ENCODE results near the gene HVCN1.
"Not testable (repeated sequence)": the region's sequence is repeated elsewhere in the genome, so short reads cannot be mapped to it uniquely, and the experiment has no call there.

HVCN1 gene

GRCh38 chr12:110658878-110659277 is 30.0 kb downstream of the HVCN1 start:
- Histone ChIP-seq H3K9ac (ENCODE audit: low read length) (no peak overlapping the region), H3K9me3 (ENCODE audit: control insufficient read depth, low read depth, low read length) (no peaks in the 10 kb centered on the region), H3K36me3 (ENCODE audit: control insufficient read depth, low read depth, low read length) (no peaks in the 10 kb centered on the region), H3K4me1 (ENCODE audit: control insufficient read depth, low read depth, low read length) (peaks cover 3% of the 10 kb centered on the region), H3K27ac (ENCODE audit: low read length) (no peak overlapping the region), H3K4me3 (ENCODE audit: low read length) (no peak overlapping the region), H3K27me3 (ENCODE audit: control insufficient read depth, insufficient read depth, low read length) (no peaks in the 10 kb centered on the region)

- peaks cover 5% of the 10 kb centered on the region for H3K4me1 ChIP-seq (ENCODE audit: control insufficient read depth, low read depth, low read length)
- H3K27ac ChIP-seq (ENCODE audit: low read length) = no peak overlapping the region
- H3K4me3 ChIP-seq (ENCODE audit: low read length) = no peak overlapping the region
- H3K36me3 ChIP-seq (ENCODE audit: control insufficient read depth, low read depth, low read length) = no peaks in the 10 kb centered on the region
- H3K27me3 ChIP-seq (ENCODE audit: control insufficient read depth, insufficient read depth, low read length) = no peaks in the 10 kb centered on the region
- no peak overlapping the region for H3K9ac ChIP-seq (ENCODE audit: low read length)
- H3K9me3 ChIP-seq (ENCODE audit: control insufficient read depth, low read depth, low read length) = no peaks in the 10 kb centered on the region
These were observed 30.7 kb downstream of the HVCN1 start for GRCh38 chr12:110658242-110658641.

GRCh38 chr12:110657747-110658146 is 31.2 kb downstream of the HVCN1 start:
- Histone ChIP-seq H3K36me3 (ENCODE audit: control insufficient read depth, low read depth, low read length) (no peaks in the 10 kb centered on the region), H3K27me3 (ENCODE audit: control insufficient read depth, insufficient read depth, low read length) (no peaks in the 10 kb centered on the region), H3K4me3 (ENCODE audit: low read length) (no peak overlapping the region), H3K9ac (ENCODE audit: low read length) (no peak overlapping the region), H3K27ac (ENCODE audit: low read length) (no peak overlapping the region), H3K4me1 (ENCODE audit: control insufficient read depth, low read depth, low read length) (peaks cover 5% of the 10 kb centered on the region), H3K9me3 (ENCODE audit: control insufficient read depth, low read depth, low read length) (no peaks in the 10 kb centered on the region)

- Histone ChIP-seq H3K9me3 (ENCODE audit: control insufficient read depth, low read depth, low read length) (no peaks in the 10 kb centered on the region), H3K36me3 (ENCODE audit: control insufficient read depth, low read depth, low read length) (no peaks in the 10 kb centered on the region), H3K27me3 (ENCODE audit: control insufficient read depth, insufficient read depth, low read length) (no peaks in the 10 kb centered on the region), H3K4me3 (ENCODE audit: low read length) (no peak overlapping the region), H3K27ac (ENCODE audit: low read length) (no peak overlapping the region), H3K4me1 (ENCODE audit: control insufficient read depth, low read depth, low read length) (peaks cover 5% of the 10 kb centered on the region), H3K9ac (ENCODE audit: low read length) (no peak overlapping the region)
These were observed 32.8 kb downstream of the HVCN1 start for GRCh38 chr12:110656071-110656655.

- not testable (repeated sequence) for H3K4me1 ChIP-seq (ENCODE audit: control insufficient read depth, low read depth, low read length); H3K9ac ChIP-seq (ENCODE audit: low read length); H3K4me3 ChIP-seq (ENCODE audit: low read length)
These were observed 34.7 kb downstream of the HVCN1 start for GRCh38 chr12:110654238-110654637.

GRCh38 chr12:110649341-110649847 is 39.5 kb downstream of the HVCN1 start:
- no peaks in the 10 kb centered on the region for H3K9me3 ChIP-seq (ENCODE audit: control insufficient read depth, low read depth, low read length)
- H3K4me3 ChIP-seq (ENCODE audit: low read length) = no peak overlapping the region
- no peaks in the 10 kb centered on the region for H3K36me3 ChIP-seq (ENCODE audit: control insufficient read depth, low read depth, low read length)
- no peak overlapping the region for H3K9ac ChIP-seq (ENCODE audit: low read length)
- H3K4me1 ChIP-seq (ENCODE audit: control insufficient read depth, low read depth, low read length) = peaks cover 5% of the 10 kb centered on the region
- H3K27me3 ChIP-seq (ENCODE audit: control insufficient read depth, insufficient read depth, low read length) = no peaks in the 10 kb centered on the region
- no peak overlapping the region for H3K27ac ChIP-seq (ENCODE audit: low read length)

More at GRCh38 chr12:110654238-110654637, 34.7 kb downstream of the HVCN1 start:
- H3K27me3 ChIP-seq (ENCODE audit: control insufficient read depth, insufficient read depth, low read length); H3K36me3 ChIP-seq (ENCODE audit: control insufficient read depth, low read depth, low read length); H3K9me3 ChIP-seq (ENCODE audit: control insufficient read depth, low read depth, low read length); H3K27ac ChIP-seq (ENCODE audit: low read length): not testable (repeated sequence)

- Histone ChIP-seq H3K27ac (ENCODE audit: low read length) (no peak overlapping the region), H3K27me3 (ENCODE audit: control insufficient read depth, insufficient read depth, low read length) (no peaks in the 10 kb centered on the region), H3K4me3 (ENCODE audit: low read length) (no peak overlapping the region), H3K4me1 (ENCODE audit: control insufficient read depth, low read depth, low read length) (no peaks in the 10 kb centered on the region), H3K9me3 (ENCODE audit: control insufficient read depth, low read depth, low read length) (no peaks in the 10 kb centered on the region), H3K9ac (ENCODE audit: low read length) (no peak overlapping the region), H3K36me3 (ENCODE audit: control insufficient read depth, low read depth, low read length) (no peaks in the 10 kb centered on the region)
These were observed 41.3 kb downstream of the HVCN1 start for GRCh38 chr12:110647631-110648040.

GRCh38 chr12:110641521-110641920 is 47.4 kb downstream of the HVCN1 start:
- no peak overlapping the region for H3K27ac ChIP-seq (ENCODE audit: low read length)
- peaks cover 4% of the 10 kb centered on the region for H3K4me1 ChIP-seq (ENCODE audit: control insufficient read depth, low read depth, low read length)
- no peaks in the 10 kb centered on the region for H3K36me3 ChIP-seq (ENCODE audit: control insufficient read depth, low read depth, low read length)
- H3K9ac ChIP-seq (ENCODE audit: low read length) = no peak overlapping the region
- no peaks in the 10 kb centered on the region for H3K9me3 ChIP-seq (ENCODE audit: control insufficient read depth, low read depth, low read length)
- no peak overlapping the region for H3K4me3 ChIP-seq (ENCODE audit: low read length)
- no peaks in the 10 kb centered on the region for H3K27me3 ChIP-seq (ENCODE audit: control insufficient read depth, insufficient read depth, low read length)

- Histone ChIP-seq H3K4me3 (ENCODE audit: low read length) (no peak overlapping the region), H3K4me1 (ENCODE audit: control insufficient read depth, low read depth, low read length) (peaks cover 4% of the 10 kb centered on the region), H3K27ac (ENCODE audit: low read length) (no peak overlapping the region), H3K9me3 (ENCODE audit: control insufficient read depth, low read depth, low read length) (no peaks in the 10 kb centered on the region), H3K36me3 (ENCODE audit: control insufficient read depth, low read depth, low read length) (no peaks in the 10 kb centered on the region), H3K27me3 (ENCODE audit: control insufficient read depth, insufficient read depth, low read length) (no peaks in the 10 kb centered on the region), H3K9ac (ENCODE audit: low read length) (no peak overlapping the region)
These were observed 48.5 kb downstream of the HVCN1 start for GRCh38 chr12:110640275-110641025.

GRCh38 chr12:110639336-110640141 is 49.4 kb downstream of the HVCN1 start:
- no peak overlapping the region for H3K9ac ChIP-seq (ENCODE audit: low read length)
- peaks cover 4% of the 10 kb centered on the region for H3K4me1 ChIP-seq (ENCODE audit: control insufficient read depth, low read depth, low read length)
- H3K9me3 ChIP-seq (ENCODE audit: control insufficient read depth, low read depth, low read length) = no peaks in the 10 kb centered on the region
- no peaks in the 10 kb centered on the region for H3K27me3 ChIP-seq (ENCODE audit: control insufficient read depth, insufficient read depth, low read length)
- H3K36me3 ChIP-seq (ENCODE audit: control insufficient read depth, low read depth, low read length) = no peaks in the 10 kb centered on the region
- no peak overlapping the region for H3K27ac ChIP-seq (ENCODE audit: low read length)
- no peak overlapping the region for H3K4me3 ChIP-seq (ENCODE audit: low read length)

- H3K9ac ChIP-seq (ENCODE audit: low read length) = no peak overlapping the region
- no peak overlapping the region for H3K4me3 ChIP-seq (ENCODE audit: low read length)
- no peaks in the 10 kb centered on the region for H3K9me3 ChIP-seq (ENCODE audit: control insufficient read depth, low read depth, low read length)
- H3K4me1 ChIP-seq (ENCODE audit: control insufficient read depth, low read depth, low read length) = peaks cover 4% of the 10 kb centered on the region
- no peaks in the 10 kb centered on the region for H3K27me3 ChIP-seq (ENCODE audit: control insufficient read depth, insufficient read depth, low read length)
- H3K27ac ChIP-seq (ENCODE audit: low read length) = no peak overlapping the region
- H3K36me3 ChIP-seq (ENCODE audit: control insufficient read depth, low read depth, low read length) = no peaks in the 10 kb centered on the region
These were observed 50.1 kb downstream of the HVCN1 start for GRCh38 chr12:110638796-110639195.

Measured in iPS-18a (cell line).